GM21360 (cell line): Measurements from ENCODE around the gene ATAD3B.
"Not testable (repeated sequence)": the region's sequence is repeated elsewhere in the genome, so short reads cannot be mapped to it uniquely, and the experiment has no call there.

ENCODE experiments used
- ATAC-seq: cut with Tn5 transposase; IDR thresholded peaks from one replicate; pipeline ENCODE4 v1.9.1; 2021; ENCODE audit warnings: mild to moderate bottlenecking, moderate library complexity; ENCODE audit not compliant: unreplicated experiment

Gene ATAD3B, protein sequence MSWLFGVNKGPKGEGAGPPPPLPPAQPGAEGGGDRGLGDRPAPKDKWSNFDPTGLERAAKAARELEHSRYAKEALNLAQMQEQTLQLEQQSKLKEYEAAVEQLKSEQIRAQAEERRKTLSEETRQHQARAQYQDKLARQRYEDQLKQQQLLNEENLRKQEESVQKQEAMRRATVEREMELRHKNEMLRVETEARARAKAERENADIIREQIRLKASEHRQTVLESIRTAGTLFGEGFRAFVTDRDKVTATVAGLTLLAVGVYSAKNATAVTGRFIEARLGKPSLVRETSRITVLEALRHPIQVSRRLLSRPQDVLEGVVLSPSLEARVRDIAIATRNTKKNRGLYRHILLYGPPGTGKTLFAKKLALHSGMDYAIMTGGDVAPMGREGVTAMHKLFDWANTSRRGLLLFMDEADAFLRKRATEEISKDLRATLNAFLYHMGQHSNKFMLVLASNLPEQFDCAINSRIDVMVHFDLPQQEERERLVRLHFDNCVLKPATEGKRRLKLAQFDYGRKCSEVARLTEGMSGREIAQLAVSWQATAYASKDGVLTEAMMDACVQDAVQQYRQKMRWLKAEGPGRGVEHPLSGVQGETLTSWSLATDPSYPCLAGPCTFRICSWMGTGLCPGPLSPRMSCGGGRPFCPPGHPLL

DNA sequence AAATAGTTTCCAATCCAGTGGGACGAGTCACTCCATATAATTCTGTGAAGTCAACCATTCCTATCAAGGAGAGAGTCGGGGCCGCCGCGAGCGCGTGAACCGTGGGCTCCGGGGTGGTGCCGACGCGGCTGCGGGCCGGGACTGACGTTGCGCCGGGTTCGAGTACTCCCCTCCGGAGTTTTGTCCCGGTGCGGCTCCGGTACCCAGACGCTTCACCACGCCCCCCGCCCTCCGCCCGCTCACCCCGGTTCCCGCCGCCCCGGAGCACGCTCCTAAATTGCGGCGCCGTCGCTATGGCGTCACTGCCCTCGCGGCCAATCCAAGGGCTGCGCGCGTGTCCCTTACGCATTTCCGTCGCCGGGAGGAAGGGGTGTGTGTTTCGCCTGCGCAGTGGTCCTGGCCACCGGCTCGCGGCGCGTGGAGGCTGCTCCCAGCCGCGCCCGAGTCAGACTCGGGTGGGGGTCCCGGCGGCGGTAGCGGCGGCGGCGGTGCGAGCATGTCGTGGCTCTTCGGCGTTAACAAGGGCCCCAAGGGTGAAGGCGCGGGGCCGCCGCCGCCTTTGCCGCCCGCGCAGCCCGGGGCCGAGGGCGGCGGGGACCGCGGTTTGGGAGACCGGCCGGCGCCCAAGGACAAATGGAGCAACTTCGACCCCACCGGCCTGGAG, at the start of gene ATAD3B:
Gene ATAD3B, plus strand, starts transcription at position 377 of the 664 bp plus-strand sequence. Its CDS starts 120 bp downstream, at position 497.
- peak; percentile 89 for ATAC-seq

DNA sequence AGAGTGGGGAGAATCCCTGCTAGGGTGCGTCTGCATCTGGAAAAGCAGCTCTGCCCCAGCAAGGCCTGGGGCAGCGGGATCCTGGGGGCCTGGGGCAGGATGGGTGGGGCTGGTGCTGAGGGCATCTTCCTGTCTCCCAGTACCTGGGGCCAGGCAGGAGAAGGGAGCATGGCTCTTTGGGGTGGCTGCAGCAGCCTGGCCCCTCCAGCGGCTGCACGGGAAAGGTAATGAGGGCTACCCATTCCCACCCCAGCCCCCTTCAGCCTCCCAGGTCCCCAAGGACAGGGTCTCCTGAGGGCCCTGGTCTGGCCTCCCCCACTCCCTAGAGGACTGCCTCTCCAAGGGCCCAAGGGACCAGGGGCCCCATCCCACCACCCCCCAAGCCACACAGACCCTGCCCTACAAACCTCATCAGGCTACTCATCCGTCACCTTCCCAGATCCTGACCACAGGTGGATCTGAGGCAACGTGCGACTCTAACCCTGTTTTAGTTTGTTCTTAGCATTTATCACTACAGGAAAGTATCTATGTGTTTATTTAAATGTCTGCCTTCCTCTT, 49.6 kb upstream of the ATAD3B start:
- ATAC-seq = no peak

DNA sequence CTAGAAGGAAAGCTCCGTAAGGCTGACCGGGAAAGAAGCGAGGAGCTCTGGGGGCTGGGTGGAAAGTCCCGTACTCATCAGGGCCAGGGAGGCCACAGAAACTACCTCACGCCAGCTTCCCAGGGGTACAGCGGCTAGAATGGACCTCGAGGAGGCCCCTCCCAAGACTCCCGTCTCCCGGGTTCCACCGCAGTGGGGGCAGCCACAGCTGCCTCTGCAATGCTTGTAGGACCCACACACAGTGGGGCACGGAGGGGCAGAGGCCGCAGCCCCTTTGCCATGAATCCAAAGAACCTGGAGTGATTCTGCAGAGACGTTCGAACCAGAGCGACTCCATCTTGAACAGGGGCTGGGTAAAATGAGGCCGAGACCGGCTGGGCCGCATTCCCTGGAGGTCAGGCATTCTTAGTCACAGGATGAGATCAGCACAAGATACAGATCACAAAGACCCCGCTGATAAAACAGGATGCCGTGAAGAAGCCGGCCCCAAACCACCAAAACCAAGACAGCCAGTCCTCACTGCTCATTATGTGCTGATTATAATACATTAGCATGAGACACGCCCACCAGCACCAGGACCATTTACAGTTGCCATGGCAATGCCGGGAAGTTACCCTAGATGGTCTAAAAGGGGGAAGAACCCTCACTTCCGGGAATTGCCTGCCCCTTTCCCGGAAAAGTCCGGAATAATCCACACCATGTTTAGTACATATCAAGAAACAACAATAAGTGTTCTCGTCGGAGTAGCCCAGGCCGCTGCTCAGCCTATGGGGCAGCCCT, 48.9 kb upstream of the ATAD3B start:
- no peak for ATAC-seq

DNA sequence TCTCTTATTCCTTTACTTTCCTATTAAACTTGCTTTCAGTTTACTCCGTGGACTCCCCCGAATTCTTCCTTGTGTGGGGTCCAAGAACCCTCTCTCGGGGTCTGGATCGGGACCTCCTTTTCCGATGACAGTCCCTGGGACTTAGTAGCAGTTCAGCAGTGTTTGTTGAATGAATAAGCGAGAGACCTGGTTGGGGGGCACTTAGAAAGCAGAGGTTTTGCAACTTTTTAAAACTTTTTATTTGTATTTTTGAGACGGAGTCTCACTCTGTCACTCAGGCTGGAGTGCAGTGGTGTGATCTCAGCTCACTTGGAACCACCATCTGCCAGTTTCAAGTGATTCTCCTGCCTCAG, 48.3 kb upstream of the ATAD3B start:
- ATAC-seq = no peak

DNA sequence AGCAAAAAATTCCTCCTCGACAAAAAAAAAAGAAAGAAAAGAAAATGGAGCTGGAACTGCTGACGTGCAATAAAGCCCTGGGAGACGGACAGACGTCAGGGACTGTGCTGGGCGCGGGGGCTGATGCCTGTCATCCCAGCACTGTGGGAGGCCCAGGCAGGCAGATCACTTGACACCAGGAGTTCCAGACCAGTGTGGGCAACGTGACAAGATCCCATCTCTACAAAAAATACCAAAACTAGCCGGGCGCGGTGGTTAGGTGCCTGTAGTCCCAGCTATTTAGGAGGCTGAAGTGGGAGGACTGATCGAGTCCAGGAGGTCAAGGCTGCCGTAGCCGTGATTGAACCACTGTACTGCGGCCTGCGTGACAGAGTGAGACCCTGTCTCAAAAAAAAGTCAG, 46.9 kb upstream of the ATAD3B start:
- ATAC-seq = no peak

DNA sequence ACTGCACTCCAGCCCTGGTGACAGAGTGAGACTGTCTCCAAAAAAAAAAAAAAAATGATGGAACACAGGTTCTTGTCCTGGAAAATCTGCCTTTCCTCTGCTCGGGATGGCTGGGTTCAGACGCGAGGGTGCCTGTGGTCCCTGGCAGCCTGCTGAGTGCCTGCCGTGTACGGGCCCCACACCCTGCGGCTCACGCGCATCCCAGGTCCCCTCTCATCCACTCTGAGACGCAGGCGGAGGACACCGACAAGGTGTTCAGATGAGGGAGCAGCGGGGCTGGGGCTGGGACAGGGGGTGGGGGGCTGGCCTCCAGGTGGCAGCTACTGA, 46.2 kb upstream of the ATAD3B start:
- no peak for ATAC-seq

DNA sequence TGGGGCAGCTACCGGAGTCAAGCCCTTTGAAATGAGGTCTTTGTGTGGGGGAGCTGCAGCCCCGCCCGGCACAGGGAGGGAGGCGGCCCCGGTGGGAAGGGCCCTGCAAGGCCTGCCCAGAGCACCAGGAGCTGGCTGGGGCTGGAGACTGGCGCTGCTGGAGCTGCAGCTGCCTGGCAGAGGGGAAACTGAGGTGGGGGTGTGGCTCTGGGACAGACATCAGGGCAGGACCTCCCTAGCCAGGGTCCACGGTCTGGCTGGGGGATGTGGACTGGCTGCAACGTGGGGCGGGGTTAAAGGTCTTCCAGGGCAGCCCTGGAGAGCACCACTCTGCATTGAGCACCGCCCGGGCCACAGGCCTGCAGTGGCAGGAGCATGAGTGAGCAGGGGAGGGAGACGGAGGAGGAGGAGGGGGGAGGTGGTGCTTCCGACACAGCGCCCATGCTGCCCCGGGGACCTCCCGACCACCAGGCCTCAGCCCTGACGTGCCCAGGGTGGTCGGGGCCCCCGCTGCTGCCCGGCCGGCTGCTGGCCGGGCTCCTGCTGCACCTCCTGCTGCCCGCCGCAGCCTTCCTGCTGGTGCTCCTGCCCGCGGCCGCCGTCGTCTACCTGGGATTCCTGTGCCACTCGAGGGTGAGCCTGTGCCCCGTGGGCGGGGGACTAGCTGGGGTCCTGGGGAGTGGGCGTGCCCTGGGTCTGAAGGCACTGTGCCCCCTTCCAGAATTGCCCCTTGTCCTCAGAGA, 45.6 kb upstream of the ATAD3B start:
- ATAC-seq = no peak

DNA sequence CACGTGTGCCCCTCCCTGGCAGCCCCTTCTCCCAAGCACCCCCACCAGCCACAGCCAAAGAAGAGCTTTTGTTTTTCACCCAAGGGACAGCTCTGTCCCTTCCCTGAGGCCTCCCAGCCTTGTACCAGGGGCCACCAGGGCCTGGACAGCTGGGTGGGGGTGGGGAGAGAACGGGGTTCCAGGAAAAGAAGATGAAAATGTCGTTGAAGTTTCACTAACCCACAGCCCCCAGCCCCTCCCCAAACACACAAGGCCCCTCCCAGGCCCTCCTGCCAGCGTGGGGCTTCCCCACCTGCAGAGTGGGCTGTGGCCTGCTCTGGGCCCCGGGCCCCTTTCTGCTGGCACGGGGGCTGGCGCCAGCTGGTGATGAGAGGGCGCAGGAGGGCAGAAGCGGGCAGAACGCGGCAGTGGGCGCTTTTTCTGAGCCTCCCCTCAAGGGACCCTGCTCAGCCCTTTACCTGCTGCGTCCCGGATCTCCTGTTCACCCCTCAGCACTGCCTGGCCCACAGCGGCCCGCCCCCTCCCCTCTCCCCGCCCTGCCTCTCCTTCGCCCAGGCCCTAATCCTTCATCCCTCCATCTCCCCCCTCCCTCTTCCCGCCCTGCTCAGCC, 45.0 kb upstream of the ATAD3B start:
- ATAC-seq = no peak

DNA sequence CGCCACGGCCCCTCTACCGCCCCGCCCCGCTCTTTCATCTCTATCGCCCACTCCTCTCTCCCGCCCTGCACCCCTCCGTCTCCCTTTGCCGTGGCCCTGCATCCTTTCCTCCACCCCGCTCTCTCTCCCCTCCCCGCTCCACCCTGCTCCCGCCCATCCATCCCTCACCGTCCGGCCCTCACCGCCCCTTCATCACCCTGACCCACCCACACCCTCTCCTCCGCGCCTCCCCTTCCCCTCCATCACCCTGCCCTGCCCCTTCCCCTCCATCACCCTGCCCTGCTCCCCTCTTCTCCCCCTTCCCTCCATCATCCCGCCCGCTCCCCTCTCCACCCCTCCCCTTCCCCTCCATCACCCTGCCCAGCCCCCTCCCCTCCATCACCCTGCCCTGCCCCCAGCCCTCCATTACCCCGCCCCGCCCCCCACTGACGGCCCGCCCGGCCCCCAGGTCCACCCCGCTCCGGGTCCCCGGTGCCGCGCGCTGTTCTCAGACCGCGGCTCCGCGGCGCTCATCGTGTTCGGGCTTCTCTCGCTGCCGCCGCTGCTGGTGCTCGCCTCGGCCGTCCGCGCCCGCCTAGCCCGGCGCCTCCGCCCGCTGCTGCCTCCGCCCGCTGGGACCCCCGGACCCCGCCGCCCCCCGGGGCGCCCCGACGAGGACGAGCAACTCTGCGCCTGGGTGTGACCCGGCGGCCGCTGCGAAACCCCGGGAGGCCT, 44.3 kb upstream of the ATAD3B start:
- no peak for ATAC-seq

DNA sequence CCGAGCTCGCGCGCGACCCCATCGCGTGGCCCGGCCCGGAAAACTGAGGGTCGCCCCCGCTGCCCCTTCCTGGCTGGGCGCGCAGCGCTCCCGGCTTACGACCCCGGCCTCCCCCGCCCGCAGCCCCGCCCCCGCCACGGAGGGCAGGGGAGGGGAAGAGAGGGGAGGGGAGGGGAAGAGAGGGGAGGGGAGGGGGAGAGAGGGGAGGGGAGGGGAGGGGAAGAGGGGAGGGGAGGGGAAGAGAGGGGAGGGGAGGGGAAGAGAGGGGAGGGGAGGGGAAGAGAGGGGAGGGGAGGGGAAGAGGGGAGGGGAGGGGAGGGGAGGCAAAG, 43.8 kb upstream of the ATAD3B start:
- ATAC-seq = no peak

DNA sequence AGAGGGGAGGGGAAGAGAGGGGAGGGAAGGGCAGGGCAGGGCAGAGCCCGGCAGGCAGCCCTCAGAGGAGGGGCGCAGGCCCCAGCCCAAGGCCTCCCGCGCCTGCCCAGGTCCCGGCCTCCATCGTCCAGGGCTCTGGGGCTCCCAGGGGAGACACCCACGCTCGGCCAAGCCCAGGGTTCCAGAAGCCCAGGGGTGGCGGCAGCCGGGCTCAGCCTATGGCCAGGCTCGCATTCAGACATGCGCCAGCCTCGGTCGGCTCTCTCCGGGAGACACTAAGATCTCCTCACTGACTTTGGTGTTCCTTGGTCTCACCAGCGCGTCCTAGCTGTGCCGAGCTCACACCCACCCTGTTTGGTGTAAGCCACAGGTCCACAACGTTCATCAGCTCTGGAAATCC, 43.4 kb upstream of the ATAD3B start:
- ATAC-seq = no peak

DNA sequence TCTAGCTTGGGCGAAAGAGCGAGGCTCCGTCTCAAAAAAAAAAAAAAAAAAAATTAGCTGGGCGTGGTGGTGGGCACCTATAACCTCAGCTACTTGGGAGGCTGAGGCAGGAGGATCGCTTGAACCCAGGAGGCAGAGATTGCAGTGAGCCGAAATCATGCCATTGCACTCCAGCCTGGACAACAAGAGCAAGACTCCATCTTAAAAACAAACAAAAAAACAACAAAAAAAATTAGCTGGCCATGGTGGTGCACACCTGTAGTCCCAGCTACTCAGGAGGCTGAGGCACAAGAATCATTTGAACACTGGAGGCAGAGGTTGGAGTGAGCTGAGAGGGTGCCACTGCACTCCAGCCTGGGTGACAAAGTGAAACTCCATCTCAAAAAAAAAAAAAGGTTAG, 42.6 kb upstream of the ATAD3B start:
- not testable (repeated sequence) for ATAC-seq

DNA sequence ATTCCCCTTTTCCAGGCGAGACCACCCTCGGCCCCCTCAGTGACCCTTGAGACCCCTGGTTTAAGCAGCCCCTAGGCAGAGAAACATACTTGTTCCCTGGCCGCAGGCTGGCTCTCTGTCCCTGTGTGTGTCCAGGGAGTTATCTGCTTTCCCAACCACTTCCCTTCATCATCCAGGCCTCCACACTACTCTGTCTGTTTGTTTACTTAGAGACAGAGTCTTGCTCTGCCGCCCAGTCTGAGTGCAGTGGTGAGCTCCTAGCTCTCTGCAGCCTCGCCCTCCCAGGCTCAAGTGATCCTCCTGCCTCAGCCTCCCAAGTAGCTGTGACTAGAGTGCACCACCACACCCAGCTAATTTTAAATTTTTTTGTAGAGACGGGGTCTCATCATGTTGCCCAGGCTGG, 41.9 kb upstream of the ATAD3B start:
- no peak for ATAC-seq

DNA sequence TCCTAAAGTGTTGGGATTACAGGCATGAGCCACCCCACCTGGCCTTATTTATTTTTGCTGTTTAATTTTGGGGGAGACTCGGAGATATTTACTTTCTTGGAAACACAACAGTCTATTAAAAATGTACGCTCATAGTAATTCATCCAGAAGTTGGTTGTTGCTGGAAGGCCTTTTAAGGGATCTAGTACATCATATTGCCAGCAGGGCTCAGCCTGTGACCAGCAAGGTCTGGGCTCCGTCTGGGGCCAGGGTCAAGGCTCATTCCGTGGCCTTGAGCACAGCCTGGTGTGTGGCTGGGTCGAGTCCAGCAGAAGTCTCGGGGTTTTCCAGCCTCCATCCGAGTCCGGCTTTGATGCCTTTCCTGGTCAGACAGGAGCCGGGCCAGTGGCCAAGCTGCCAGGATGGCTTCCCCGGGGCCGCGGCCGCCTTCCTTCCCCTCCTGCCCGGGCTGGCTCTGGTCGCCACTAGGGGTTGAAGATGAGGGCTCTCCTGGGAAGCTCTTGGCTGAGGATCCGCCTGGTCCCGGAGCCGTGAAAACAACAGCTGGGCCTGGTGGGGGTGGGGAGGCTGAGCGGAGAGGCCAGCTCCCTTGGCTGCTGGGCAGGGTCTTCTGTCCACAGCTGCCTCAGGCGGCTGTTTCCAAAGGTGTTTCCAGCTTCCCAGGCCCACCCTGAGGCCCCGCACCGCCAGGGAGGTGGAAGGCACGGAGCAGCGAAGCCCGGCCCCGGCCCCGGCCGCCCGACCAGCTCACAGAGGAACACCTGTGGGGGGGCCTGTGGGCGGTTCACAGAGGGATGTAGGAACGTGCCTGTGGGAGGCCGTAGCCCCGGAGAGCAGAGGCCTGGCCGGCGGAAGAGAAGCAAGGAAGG, 41.2 kb upstream of the ATAD3B start:
- no peak for ATAC-seq

DNA sequence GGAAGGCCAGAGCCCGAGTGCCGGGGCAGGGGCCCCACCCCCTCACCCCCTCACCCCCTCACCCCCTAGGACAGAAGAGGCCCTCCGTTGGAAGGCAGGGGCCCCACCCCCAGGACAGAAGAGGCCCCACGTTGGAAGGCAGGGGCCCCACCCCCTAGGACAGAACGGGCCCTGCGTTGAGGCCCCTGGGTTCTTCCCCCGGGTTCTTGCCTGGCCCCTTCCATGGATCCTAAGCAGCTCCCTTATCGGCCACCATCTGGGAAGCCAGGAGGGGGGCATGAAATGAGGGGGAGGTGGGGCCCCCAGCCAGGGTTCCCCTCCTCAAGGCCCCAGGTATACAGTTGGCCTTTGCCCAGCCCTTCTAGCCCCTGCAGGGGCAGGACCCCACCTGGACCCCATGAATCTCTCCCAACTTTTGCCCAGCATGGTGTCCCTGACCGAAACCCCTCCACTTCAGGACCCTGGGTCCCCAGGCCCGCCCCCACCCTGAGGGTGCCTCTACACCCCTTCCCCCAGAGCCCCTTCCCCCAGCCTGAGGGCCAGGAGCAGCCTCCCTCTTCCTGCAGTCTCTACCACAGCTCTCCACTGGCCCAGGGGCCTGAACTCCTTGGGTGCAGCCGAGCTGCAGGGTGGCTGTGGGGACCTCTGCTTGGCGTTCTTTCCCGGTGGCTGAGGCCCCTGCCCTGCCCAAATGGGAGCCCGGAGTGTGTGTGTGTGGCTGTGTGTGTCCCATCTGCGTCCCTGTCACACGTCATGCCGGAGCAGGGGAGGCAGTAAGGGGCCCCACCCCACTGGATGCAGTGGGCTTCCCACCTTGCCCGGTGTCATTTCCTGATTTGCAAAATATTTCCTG, 40.3 kb upstream of the ATAD3B start:
- ATAC-seq = no peak

DNA sequence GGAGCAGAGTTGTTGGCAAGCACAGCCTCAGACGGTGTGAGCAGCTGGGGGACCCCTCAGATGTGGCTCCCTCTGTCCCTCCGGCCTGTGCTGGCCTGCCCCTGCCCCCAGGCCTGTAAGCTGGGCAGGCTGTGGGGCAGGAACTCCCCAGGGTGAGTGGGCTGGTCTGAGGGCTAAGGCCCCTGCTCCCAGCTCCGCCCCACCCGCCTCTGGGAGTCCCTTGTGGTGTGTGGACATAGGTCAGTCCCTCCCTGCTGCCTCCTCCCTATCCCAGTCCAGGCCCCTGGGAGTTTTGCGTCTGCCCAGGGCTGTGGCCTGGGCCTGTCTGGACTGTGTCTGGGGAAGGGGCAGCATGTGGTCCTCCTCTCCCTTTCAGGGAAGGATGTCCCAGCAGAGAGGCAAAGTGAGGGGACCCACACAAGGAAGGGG, 39.7 kb upstream of the ATAD3B start:
- ATAC-seq = no peak

DNA sequence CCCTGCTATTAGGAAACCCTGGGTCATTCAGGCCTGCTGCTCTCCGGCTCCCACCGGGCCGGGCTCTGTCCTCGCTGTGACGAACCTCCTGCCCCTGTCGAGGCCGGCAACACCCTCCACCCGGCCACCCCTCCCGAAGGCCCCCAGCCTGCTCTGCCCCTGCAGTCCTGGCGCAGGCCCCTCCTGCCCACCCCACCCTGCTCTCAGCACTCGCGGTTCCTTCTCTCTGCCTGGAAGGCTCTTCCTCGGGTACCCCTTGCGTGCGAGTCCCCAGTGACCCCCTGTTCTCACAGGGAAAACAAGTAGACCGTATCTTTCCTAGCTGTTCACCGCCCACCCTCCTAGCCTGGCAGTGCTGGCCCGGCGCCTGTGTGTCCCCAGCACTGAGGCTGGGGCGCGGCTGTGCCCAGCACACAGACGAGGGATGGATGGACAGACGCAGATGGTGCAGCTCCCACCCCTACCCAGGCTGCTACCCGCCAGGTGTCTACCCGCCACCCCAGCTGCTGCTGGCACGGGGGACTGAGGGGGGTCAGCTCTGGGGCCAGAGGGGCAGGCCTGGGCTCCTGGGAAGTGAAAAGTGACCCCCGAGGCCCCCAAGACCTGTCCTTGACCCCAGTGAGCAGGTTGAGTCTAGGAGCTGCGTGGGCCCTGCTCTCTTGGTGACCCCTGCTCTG, 39.2 kb upstream of the ATAD3B start:
- ATAC-seq = no peak
